GM12878 (cell line): ENCODE data around the gene SLC16A10. TPM values are rescaled to one million over a fixed set of nuclear protein-coding genes. Genes with fewer than 3 reads are reported as not detected.

Experiments used
- ATAC-seq: fragments of 200-7000 bp; cut with Tn5 transposase; 3 replicates; pipeline ENCODE4 v1.9.1; 2020; ENCODE audit warnings: mild to moderate bottlenecking, moderate library complexity
- BruUV-seq: library from RNA; stranded (reverse); fragments of 400-500 nt; replicated peaks from 2 replicates; lab custom pipeline; 2021; lab: Mats Ljungman, UMichigan
- CTCF ChIA-PET: fragments of 300-600 bp; sonication (Branson Sonifier 250); formaldehyde crosslinking; extraction: SDS; loops from one replicate; lab custom pipeline; 2021; ENCODE audit warnings: inconsistent platforms; lab: Yijun Ruan, JAX
- POLR2A ChIA-PET: fragments of 350-600 bp; formaldehyde crosslinking; extraction: SDS; loops from one replicate; lab custom pipeline; 2021; ENCODE audit warnings: inconsistent platforms; lab: Charles Lee
- RAD21 ChIA-PET: fragments of 300-600 bp; sonication (Branson Sonifier 250); formaldehyde crosslinking; loops from one replicate; lab custom pipeline; 2023; ENCODE audit warnings: antibody characterized with exemption; ENCODE audit not compliant: unreplicated experiment; lab: Charles Lee
- SMC1A ChIA-PET: fragments of 300-600 bp; sonication (Branson Sonifier 250); formaldehyde crosslinking; loops from one replicate; lab custom pipeline; 2023; ENCODE audit not compliant: unreplicated experiment, uncharacterized antibody; lab: Charles Lee
- DNase-seq: peaks from one replicate; pipeline ENCODE4 v3.0.0-alpha.2; 2011; ENCODE audit warnings: low read depth, low spot score
- FAIRE-seq: peaks from 3 replicates; lab custom pipeline; 2011; peaks lifted over from hg19 to GRCh38; lab: Jason Lieb, UNC
- H2AFZ ChIP-seq: 2 replicates; pipeline ENCODE4 v1.6.0; 2011; ENCODE audit warnings: low read depth, low read length, control low read depth; ENCODE audit not compliant: control insufficient read depth
- H3K27ac ChIP-seq: 2 replicates; pipeline ENCODE4 v1.5.1; 2011; ENCODE audit warnings: control low read depth; ENCODE audit not compliant: control insufficient read depth, insufficient read depth
- H3K27me3 ChIP-seq, 2 experiments: replicated peaks in 1 of 2; 2 replicates each; pipeline versions ENCODE4 v1.6.0 to v1.6.1; 2011; ENCODE audit warnings: low read length in 1 of 2; ENCODE audit not compliant: control insufficient read depth in 2 of 2, insufficient read depth in 2 of 2
- H3K36me3 ChIP-seq, 2 experiments: 2 replicates each; pipeline ENCODE4 v1.5.1; 2011; ENCODE audit warnings: low read length in 1 of 2; ENCODE audit not compliant: control insufficient read depth in 2 of 2, insufficient read depth in 2 of 2
- H3K4me1 ChIP-seq: 2 replicates; pipeline ENCODE4 v1.6.1; 2011; ENCODE audit warnings: mild to moderate bottlenecking, low read length, moderate library complexity, mixed read lengths; ENCODE audit not compliant: control insufficient read depth, insufficient read depth
- H3K4me2 ChIP-seq: 2 replicates; pipeline ENCODE4 v1.6.0; 2011; ENCODE audit warnings: control low read depth; ENCODE audit not compliant: control insufficient read depth, insufficient read depth
- H3K4me3 ChIP-seq: fragments of 200-600 bp; sonication (generic); 2 replicates; pipeline ENCODE4 v1.5.1; 2016
- H3K79me2 ChIP-seq: 2 replicates; pipeline ENCODE4 v1.6.0; 2011; ENCODE audit warnings: low read length; ENCODE audit not compliant: control insufficient read depth, insufficient read depth
- H3K9ac ChIP-seq: 2 replicates; pipeline ENCODE4 v1.8.0; 2011; ENCODE audit warnings: low read length, control low read depth, mixed read lengths; ENCODE audit not compliant: control insufficient read depth, insufficient read depth
- H3K9me3 ChIP-seq: replicated peaks from 3 replicates; pipeline ENCODE4 v1.5.1; 2011; ENCODE audit warnings: mild to moderate bottlenecking, low read length; ENCODE audit not compliant: control insufficient read depth, insufficient read depth
- H4K20me1 ChIP-seq: 2 replicates; pipeline ENCODE4 v1.6.0; 2011; ENCODE audit not compliant: control insufficient read depth, insufficient read depth
- FOXK2 ChIP-seq: fragments of 450-650 bp; IDR thresholded peaks from 2 replicates; pipeline ENCODE4 v1.6.1; 2017; ENCODE audit warnings: mild to moderate bottlenecking, moderate library complexity
- RCOR1 ChIP-seq: conservative IDR thresholded peaks from 2 replicates; pipeline ENCODE4 v1.6.1; 2012; ENCODE audit warnings: low read depth, low read length, improper control_type of control experiment
- STAT1 ChIP-seq: fragments of 450-650 bp; conservative IDR thresholded peaks from 2 replicates; pipeline ENCODE4 v1.6.1; 2014; ENCODE audit warnings: antibody characterized with exemption, mild to moderate bottlenecking
- WRNIP1 ChIP-seq: IDR thresholded peaks from 2 replicates; pipeline ENCODE4 v1.6.1; 2011; ENCODE audit warnings: low read depth, low read length, improper control_type of control experiment, borderline replicate concordance
- ZNF274 ChIP-seq: IDR thresholded peaks from one replicate; pipeline ENCODE4 v1.8.0; 2011; ENCODE audit not compliant: insufficient read length, insufficient read depth
- ZNF687 ChIP-seq: fragments of 450-650 bp; IDR thresholded peaks from 2 replicates; pipeline ENCODE4 v1.6.1; 2017; ENCODE audit warnings: mild to moderate bottlenecking, moderate library complexity
- in situ Hi-C: fragments of 300-500 bp; cut with MboI; formaldehyde crosslinking; loops from 9 replicates; pipeline ENCODE4 v1.14.3; 2018; ENCODE audit warnings: mixed read lengths
- intact Hi-C: fragments of 100-400 bp; cut with micrococcal nuclease; formaldehyde crosslinking; loops from one replicate; pipeline ENCODE4 v1.14.2; 2022; ENCODE audit not compliant: unreplicated experiment
- polyA plus RNA-seq, 11 experiments: library from polyadenylated mRNA; depleted of rRNA in 4 of 11; unstranded in 6 of 11; stranded (reverse) in 5 of 11; fragments of >200 nt; fragmentation: Nextera tagmentation in 4 of 11; fragmentation: Illumina TruSeq in 1 of 11; extraction: Ambion mirVana in 4 of 11; extraction: Trizol in 1 of 11; gene quantifications; 1 replicate in 1 of 11; 2 replicates in 10 of 11; pipeline versions ENCODE4 v1.2.1 to v1.2.3, GENCODE V29; 2011 to 2016; ENCODE audit warnings: inconsistent platforms in 2 of 11, missing spikeins in 2 of 11, low read depth in 1 of 11
- total RNA-seq, 4 experiments: library from RNA; depleted of rRNA in 3 of 4; stranded (reverse); fragments of >200 nt in 3 of 4; fragmentation: Illumina TruSeq in 1 of 4; extraction: Trizol in 1 of 4; gene quantifications; 2 replicates each; pipeline versions ENCODE4 v1.2.1 to v1.2.3, GENCODE V29; 2013 to 2021

The SLC16A10 gene
- total and polyA plus RNA-seq, 10 of the 15 experiments (the other 5 are each of a cell fraction or from before 2014, with no cell fraction given) = 2.3 to 19.0 (median 8.0) TPM

GRCh38 chr6:111248789-111249188, 161.5 kb downstream of the SLC16A10 start:
- no peaks in the 10 kb centered on the region for H3K4me1 ChIP-seq
- TF ChIP-seq STAT1 = no peak
- no peak for TF ChIP-seq ZNF274
- no peak for TF ChIP-seq ZNF687
- no peak for TF ChIP-seq FOXK2
- TF ChIP-seq RCOR1 = no peak
- TF ChIP-seq WRNIP1 = no peak
- H3K4me3 ChIP-seq = no peak overlapping the region
- H3K36me3 ChIP-seq = no peaks in the 10 kb centered on the region
- no peaks in the 10 kb centered on the region for H3K27me3 ChIP-seq
- no peak for FAIRE-seq
- ChIA-PET POLR2A (no interaction called here), CTCF (interaction anchor here (1.1 to 4.8 kb wide), 2 partner anchors 10 to 230 kb away, joined by 3 to 17 read pairs; no protein-coding TSS in a partner anchor), RAD21 (no interaction called here), SMC1A (no interaction called here)
- H3K27ac ChIP-seq = no peak overlapping the region
- H3K4me2 ChIP-seq = no peak overlapping the region
- no peak overlapping the region for H3K9ac ChIP-seq
- H3K9me3 ChIP-seq = no peaks in the 10 kb centered on the region
- DNase-seq = no peak
- no peak for ATAC-seq
- H4K20me1 ChIP-seq = no peaks in the 10 kb centered on the region
- intact Hi-C loops = no loop called here
- no peaks in the 10 kb centered on the region for H3K79me2 ChIP-seq
- in situ Hi-C loops = no loop called here
- BruUV-seq = no TSS peak
- H2AFZ ChIP-seq = no peak overlapping the region
